ENCODE data around the gene KIAA0825. TPM values are rescaled to one million over a fixed set of nuclear protein-coding genes. Genes with fewer than 3 reads are reported as not detected.

Gene KIAA0825
- total RNA-seq, 4 donors from 2014 or later: 4.8 to 11.8 (median 7.2) TPM

DNA sequence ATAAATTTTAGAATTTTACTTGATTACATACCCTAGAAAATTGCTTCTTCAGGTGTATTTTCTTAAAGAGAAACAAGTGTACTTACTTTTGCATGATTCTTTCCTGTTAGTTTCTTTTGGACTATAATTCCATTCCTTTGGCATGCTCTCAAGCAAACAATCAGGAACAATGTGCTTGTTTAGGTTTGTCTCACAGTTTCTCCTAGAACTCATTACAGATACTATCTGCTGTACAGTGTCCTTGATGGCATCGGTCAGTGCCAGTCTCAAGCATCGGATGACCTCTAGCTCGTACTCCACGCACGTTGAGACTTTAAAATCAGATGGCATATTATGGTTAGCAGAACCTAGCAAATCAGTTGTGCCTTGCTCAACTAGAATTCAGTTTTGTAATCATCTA, 214.9 kb downstream of the KIAA0825 start:
- DNase-seq (ENCODE audit: low spot score in 2 of 2): no peak
- WGBS, 2 donors: 76 to 82% methylated on average over 5 of the region's 5 CpGs
- H3K36me3 ChIP-seq: peaks cover 0 to 7% (median 0%) of the 10 kb centered on the region in 3 donors

GRCh38 chr5:94402096-94402495, 216.3 kb downstream of the KIAA0825 start:
- no peaks in the 10 kb centered on the region for H3K36me3 ChIP-seq
- DNase-seq (ENCODE audit: low spot score in 2 of 2): no peak
- no peak overlapping the region for H3K27ac ChIP-seq
- H3K4me1 ChIP-seq: no peaks in the 10 kb centered on the region
- H3K9me3 ChIP-seq: no peaks in the 10 kb centered on the region
- 59 to 70% methylated on average over 3 of the region's 3 CpGs for WGBS, 2 donors
- no peak overlapping the region for H3K4me3 ChIP-seq
- H3K27me3 ChIP-seq: no peaks in the 10 kb centered on the region
- no peak for TF ChIP-seq EP300 (IDR thresholded peaks at IDR 0.05)
- no peak for TF ChIP-seq CTCF (IDR thresholded peaks at IDR 0.05)
- TF ChIP-seq POLR2A (IDR thresholded peaks at IDR 0.05): no peak

More for the DNA sequence above, 214.9 kb downstream of the KIAA0825 start:
- Histone ChIP-seq H3K4me3 (no peak overlapping the region), H3K27ac (no peak overlapping the region), H3K9me3 (no peaks in the 10 kb centered on the region), H3K27me3 (no peaks in the 10 kb centered on the region), H3K4me1 (no peaks in the 10 kb centered on the region)
- no peak for TF ChIP-seq POLR2A (IDR thresholded peaks at IDR 0.05)
- TF ChIP-seq EP300 (IDR thresholded peaks at IDR 0.05): no peak
- TF ChIP-seq CTCF (IDR thresholded peaks at IDR 0.05): no peak

- H3K27me3 ChIP-seq: no peaks in the 10 kb centered on the region
- H3K36me3 ChIP-seq: no peaks in the 10 kb centered on the region
- H3K9me3 ChIP-seq: no peaks in the 10 kb centered on the region
- H3K4me3 ChIP-seq: no peak overlapping the region
- H3K4me1 ChIP-seq: no peaks in the 10 kb centered on the region
- H3K27ac ChIP-seq: no peak overlapping the region
- DNase-seq (ENCODE audit: low spot score in 2 of 2): no peak
- TF ChIP-seq CTCF (IDR thresholded peaks at IDR 0.05) (no peak), POLR2A (IDR thresholded peaks at IDR 0.05) (no peak), EP300 (IDR thresholded peaks at IDR 0.05) (no peak)
Observed at GRCh38 chr5:94397508-94397907, 220.9 kb downstream of the KIAA0825 start.

DNA sequence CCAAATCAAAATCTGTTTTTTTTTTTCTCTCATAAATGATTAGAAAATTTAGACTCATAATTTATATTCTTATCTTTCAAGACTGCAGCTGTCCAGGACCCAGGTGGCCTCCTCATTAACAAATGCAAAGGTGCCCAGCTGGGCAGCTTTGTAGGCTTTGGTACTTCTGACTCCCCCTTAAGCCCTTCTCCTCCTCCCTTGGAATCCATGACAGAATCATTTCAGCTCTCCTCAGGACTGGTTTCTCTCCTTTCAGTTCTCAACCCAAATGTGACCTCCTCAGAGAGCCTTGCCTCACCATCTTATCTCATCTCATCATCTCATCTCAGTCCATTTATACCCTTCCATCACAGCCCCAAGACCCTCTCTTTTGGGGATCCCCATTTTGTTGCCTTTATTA, 221.7 kb downstream of the KIAA0825 start:
- Histone ChIP-seq H3K9me3 (no peaks in the 10 kb centered on the region), H3K27ac (no peak overlapping the region), H3K27me3 (no peaks in the 10 kb centered on the region), H3K4me1 (no peaks in the 10 kb centered on the region), H3K36me3 (no peaks in the 10 kb centered on the region), H3K4me3 (no peak overlapping the region)
- TF ChIP-seq POLR2A (IDR thresholded peaks at IDR 0.05) (no peak), EP300 (IDR thresholded peaks at IDR 0.05) (no peak), CTCF (IDR thresholded peaks at IDR 0.05) (no peak)
- DNase-seq (ENCODE audit: low spot score in 2 of 2): no peak

DNA sequence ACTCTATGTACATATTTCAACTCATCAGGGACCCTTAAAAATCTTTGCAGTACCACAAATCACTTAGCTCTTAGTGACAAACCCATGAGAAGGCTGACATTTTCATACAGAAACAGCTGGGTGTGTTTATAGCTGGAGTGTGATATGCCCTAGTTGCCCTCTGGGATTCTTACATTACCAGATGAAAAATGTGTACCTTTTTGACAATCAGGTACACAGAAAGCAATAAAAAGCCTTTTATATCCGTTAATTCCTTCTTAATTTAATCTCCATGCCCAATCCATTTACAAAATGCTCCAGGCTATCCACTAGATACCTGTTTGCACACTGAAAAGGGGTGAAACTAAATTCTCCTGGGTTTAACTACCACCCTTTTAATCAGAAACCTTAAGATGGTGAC, 222.9 kb downstream of the KIAA0825 start:
- Histone ChIP-seq H3K4me3 (no peak overlapping the region), H3K4me1 (no peaks in the 10 kb centered on the region), H3K36me3 (no peaks in the 10 kb centered on the region), H3K27me3 (no peaks in the 10 kb centered on the region), H3K27ac (no peak overlapping the region), H3K9me3 (no peaks in the 10 kb centered on the region)
- DNase-seq (ENCODE audit: low spot score in 2 of 2): no peak
- 75 to 85% methylated on average over 1 of the region's 1 CpG for WGBS, 2 donors
- no peak for TF ChIP-seq EP300 (IDR thresholded peaks at IDR 0.05)
- TF ChIP-seq CTCF (IDR thresholded peaks at IDR 0.05): no peak
- TF ChIP-seq POLR2A (IDR thresholded peaks at IDR 0.05): no peak

All from tibial nerve (tissue), 4 donors.